Ishikawa (cell line): ENCODE results near the gene IPCEF1.

ENCODE experiments used
- CEBPB ChIP-seq: IDR thresholded peaks from 2 replicates; pipeline ENCODE4 v1.6.1; 2012
- CREB1 ChIP-seq: IDR thresholded peaks from 2 replicates; pipeline ENCODE4 v1.6.1; 2012; ENCODE audit warnings: low read depth
- EGR1 ChIP-seq: IDR thresholded peaks from 2 replicates; pipeline ENCODE4 v1.6.1; 2012
- EP300 ChIP-seq: IDR thresholded peaks from 2 replicates; pipeline ENCODE4 v1.6.1; 2012; ENCODE audit warnings: borderline replicate concordance
- FOXM1 ChIP-seq: IDR thresholded peaks from 2 replicates; pipeline ENCODE4 v1.6.1; 2012; ENCODE audit warnings: low read depth, borderline replicate concordance
- MAX ChIP-seq: IDR thresholded peaks from 2 replicates; pipeline ENCODE4 v1.6.1; 2012
- NFIC ChIP-seq: IDR thresholded peaks from 2 replicates; pipeline ENCODE4 v1.6.1; 2012
- RAD21 ChIP-seq: IDR thresholded peaks from 2 replicates; pipeline ENCODE4 v1.6.1; 2012; ENCODE audit warnings: low read depth
- TAF1 ChIP-seq: IDR thresholded peaks from 2 replicates; pipeline ENCODE4 v1.6.1; 2012; ENCODE audit warnings: low read depth, mild to moderate bottlenecking
- TCF12 ChIP-seq: IDR thresholded peaks from 2 replicates; pipeline ENCODE4 v1.6.1; 2012; ENCODE audit warnings: low read depth
- TEAD4 ChIP-seq: IDR thresholded peaks from 2 replicates; pipeline ENCODE4 v1.6.1; 2012
- USF1 ChIP-seq: IDR thresholded peaks from 2 replicates; pipeline ENCODE4 v1.6.1; 2012
- YY1 ChIP-seq: IDR thresholded peaks from 2 replicates; pipeline ENCODE4 v1.6.1; 2012; ENCODE audit warnings: low read depth
- ZBTB7A ChIP-seq: IDR thresholded peaks from 2 replicates; pipeline ENCODE4 v1.6.1; 2012; ENCODE audit warnings: low read depth
- TF ChIP-seq, protein P1 (sequence below): IDR thresholded peaks from 2 replicates; pipeline ENCODE4 v1.6.1; 2012; ENCODE audit warnings: low read depth, mild to moderate bottlenecking

Gene IPCEF1

DNA sequence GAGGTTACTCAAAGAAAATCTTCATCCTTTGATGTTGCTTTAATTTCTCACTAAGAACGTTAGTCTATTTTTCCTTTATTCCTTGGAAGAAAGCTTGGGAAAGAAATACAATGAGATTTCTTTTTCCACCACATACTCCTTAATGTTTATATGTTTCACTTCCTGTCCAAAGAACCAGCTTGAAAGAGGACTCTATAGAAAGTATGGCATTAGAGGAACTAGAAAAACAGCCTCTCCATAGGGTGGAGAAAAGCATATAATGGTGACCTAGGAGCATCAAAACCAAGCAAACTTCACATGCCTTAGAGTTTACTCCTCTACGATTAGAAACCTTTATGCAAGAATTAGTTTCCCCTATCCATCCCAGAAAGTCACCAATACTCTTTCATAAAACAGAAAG, 186.5 kb downstream of the IPCEF1 start:
- TF ChIP-seq TEAD4 (no peak), TCF12 (no peak), RAD21 (no peak), YY1 (no peak), CEBPB (no peak), FOXM1 (no peak), EGR1 (no peak), MAX (no peak)

- TF ChIP-seq NFIC: no peak
- TF ChIP-seq FOXM1: no peak
- TF ChIP-seq ZBTB7A: no peak
- no peak for TF ChIP-seq MAX
- no peak for TF ChIP-seq EP300
- TF ChIP-seq CREB1: no peak
- TF ChIP-seq RAD21: no peak
- no peak for TF ChIP-seq TCF12
Measured at GRCh38 chr6:154169193-154169847, 187.3 kb downstream of the IPCEF1 start.

GRCh38 chr6:154167126-154167525, 189.5 kb downstream of the IPCEF1 start:
- TF ChIP-seq USF1 (no peak), ZBTB7A (no peak), YY1 (no peak), EGR1 (no peak), NFIC (no peak), EP300 (no peak), TEAD4 (no peak), TCF12 (no peak)
- TF ChIP-seq, protein P1, sequence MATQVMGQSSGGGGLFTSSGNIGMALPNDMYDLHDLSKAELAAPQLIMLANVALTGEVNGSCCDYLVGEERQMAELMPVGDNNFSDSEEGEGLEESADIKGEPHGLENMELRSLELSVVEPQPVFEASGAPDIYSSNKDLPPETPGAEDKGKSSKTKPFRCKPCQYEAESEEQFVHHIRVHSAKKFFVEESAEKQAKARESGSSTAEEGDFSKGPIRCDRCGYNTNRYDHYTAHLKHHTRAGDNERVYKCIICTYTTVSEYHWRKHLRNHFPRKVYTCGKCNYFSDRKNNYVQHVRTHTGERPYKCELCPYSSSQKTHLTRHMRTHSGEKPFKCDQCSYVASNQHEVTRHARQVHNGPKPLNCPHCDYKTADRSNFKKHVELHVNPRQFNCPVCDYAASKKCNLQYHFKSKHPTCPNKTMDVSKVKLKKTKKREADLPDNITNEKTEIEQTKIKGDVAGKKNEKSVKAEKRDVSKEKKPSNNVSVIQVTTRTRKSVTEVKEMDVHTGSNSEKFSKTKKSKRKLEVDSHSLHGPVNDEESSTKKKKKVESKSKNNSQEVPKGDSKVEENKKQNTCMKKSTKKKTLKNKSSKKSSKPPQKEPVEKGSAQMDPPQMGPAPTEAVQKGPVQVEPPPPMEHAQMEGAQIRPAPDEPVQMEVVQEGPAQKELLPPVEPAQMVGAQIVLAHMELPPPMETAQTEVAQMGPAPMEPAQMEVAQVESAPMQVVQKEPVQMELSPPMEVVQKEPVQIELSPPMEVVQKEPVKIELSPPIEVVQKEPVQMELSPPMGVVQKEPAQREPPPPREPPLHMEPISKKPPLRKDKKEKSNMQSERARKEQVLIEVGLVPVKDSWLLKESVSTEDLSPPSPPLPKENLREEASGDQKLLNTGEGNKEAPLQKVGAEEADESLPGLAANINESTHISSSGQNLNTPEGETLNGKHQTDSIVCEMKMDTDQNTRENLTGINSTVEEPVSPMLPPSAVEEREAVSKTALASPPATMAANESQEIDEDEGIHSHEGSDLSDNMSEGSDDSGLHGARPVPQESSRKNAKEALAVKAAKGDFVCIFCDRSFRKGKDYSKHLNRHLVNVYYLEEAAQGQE: no peak

GRCh38 chr6:154166140-154166539, 190.5 kb downstream of the IPCEF1 start:
- no peak for TF ChIP-seq MAX
- TF ChIP-seq FOXM1: no peak
- TF ChIP-seq EP300: no peak
- TF ChIP-seq TEAD4: no peak
- no peak for TF ChIP-seq ZBTB7A
- no peak for TF ChIP-seq TAF1
- TF ChIP-seq CREB1: no peak
- TF ChIP-seq TCF12: no peak
- TF ChIP-seq RAD21: no peak
- TF ChIP-seq USF1: no peak
- TF ChIP-seq EGR1: no peak
- TF ChIP-seq NFIC: no peak
- TF ChIP-seq, protein P1: no peak
- TF ChIP-seq CEBPB: no peak
- no peak for TF ChIP-seq YY1

DNA sequence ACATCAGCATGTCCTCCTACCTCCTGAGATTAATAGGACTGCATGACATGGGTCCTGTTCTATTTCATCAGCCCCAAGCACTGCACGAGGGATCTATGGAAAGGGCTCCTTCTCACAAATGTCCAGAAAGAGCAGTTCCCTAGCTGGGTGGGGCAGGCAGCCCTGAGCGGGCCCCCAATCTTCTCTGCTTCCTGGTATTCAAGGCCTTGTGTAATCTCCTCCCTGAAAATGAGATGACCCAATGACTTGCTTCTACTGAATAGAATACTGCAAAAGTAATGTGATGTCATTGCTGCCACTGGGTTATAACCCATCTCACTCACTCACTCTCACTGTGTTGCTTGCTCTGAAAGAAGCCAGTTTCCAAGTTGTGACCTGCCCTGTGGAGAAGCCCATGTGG, 191.1 kb downstream of the IPCEF1 start:
- TF ChIP-seq, protein P1: no peak
- no peak for TF ChIP-seq TCF12
- TF ChIP-seq TAF1: no peak
- no peak for TF ChIP-seq NFIC
- no peak for TF ChIP-seq EGR1
- no peak for TF ChIP-seq FOXM1
